ENCODE measurements around the gene TTN. TPM values are rescaled to one million over a fixed set of nuclear protein-coding genes. Genes with fewer than 3 reads are reported as not detected.

Gene TTN
- total RNA-seq, 1 donor from 2014 or later, result 0.50 TPM

DNA sequence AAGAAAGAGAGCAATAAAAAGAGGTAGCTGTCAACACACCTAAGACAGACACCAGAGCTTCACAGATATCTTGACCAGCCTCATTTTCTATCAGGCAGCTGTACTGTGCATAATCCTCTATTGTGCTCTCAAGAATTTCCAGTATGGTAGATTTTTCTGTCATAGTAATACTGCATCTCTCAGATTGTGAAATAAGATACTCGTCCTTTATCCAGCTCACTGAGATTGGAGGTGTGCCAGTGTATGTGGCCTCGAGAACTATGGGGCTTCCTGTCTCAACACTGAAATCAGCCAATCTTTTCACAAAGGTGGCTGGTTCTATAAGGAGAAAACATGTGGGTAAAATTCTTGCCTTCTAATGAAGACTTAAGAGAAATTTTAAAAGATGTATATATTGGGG, 88.9 kb downstream of the TTN start:
- DNase-seq (ENCODE audit: low read depth) (no peak), FAIRE-seq (no peak)
- TF ChIP-seq, protein P1, sequence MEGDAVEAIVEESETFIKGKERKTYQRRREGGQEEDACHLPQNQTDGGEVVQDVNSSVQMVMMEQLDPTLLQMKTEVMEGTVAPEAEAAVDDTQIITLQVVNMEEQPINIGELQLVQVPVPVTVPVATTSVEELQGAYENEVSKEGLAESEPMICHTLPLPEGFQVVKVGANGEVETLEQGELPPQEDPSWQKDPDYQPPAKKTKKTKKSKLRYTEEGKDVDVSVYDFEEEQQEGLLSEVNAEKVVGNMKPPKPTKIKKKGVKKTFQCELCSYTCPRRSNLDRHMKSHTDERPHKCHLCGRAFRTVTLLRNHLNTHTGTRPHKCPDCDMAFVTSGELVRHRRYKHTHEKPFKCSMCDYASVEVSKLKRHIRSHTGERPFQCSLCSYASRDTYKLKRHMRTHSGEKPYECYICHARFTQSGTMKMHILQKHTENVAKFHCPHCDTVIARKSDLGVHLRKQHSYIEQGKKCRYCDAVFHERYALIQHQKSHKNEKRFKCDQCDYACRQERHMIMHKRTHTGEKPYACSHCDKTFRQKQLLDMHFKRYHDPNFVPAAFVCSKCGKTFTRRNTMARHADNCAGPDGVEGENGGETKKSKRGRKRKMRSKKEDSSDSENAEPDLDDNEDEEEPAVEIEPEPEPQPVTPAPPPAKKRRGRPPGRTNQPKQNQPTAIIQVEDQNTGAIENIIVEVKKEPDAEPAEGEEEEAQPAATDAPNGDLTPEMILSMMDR (IDR thresholded peaks at IDR 0.05; ENCODE audit: insufficient read depth, low read depth, low read length), result no peak
- no peak for TF ChIP-seq EZH2 (IDR thresholded peaks at IDR 0.05; ENCODE audit: insufficient read depth, low read length)
- Histone ChIP-seq H2AFZ (ENCODE audit: low read depth, low read length) (no peak overlapping the region), H3K27ac (ENCODE audit: low read depth, low read length) (no peak overlapping the region), H3K4me1 (ENCODE audit: insufficient read depth, low read length) (no peaks in the 10 kb centered on the region), H3K79me2 (ENCODE audit: insufficient read depth, low read length) (no peaks in the 10 kb centered on the region), H3K9me3 (ENCODE audit: insufficient read depth, low read depth, low read length) (no peaks in the 10 kb centered on the region), H3K27me3 (ENCODE audit: insufficient read depth, low read length) (peaks cover 3% of the 10 kb centered on the region), H3K9ac (ENCODE audit: low read length) (no peak overlapping the region), H3K4me2 (ENCODE audit: low read length) (no peak overlapping the region), H3K4me3 (ENCODE audit: insufficient read depth, low read depth, low read length) (no peak overlapping the region), H4K20me1 (ENCODE audit: insufficient read depth, low read length) (no peaks in the 10 kb centered on the region), H3K36me3 (ENCODE audit: insufficient read depth, low read length) (no peaks in the 10 kb centered on the region)
- H3K9me3 Mint-ChIP-seq (ENCODE audit: unreplicated experiment), result no peaks in the 10 kb centered on the region
- no peaks in the 10 kb centered on the region for H3K36me3 Mint-ChIP-seq (ENCODE audit: low read depth, unreplicated experiment)
- no peaks in the 10 kb centered on the region for H3K4me1 Mint-ChIP-seq (ENCODE audit: low read depth, unreplicated experiment)
- H3K4me3 Mint-ChIP-seq (ENCODE audit: unreplicated experiment), result no peak overlapping the region
- no peak overlapping the region for H3K27ac Mint-ChIP-seq (ENCODE audit: unreplicated experiment)
- no peaks in the 10 kb centered on the region for H3K27me3 Mint-ChIP-seq (ENCODE audit: low read depth, unreplicated experiment)

DNA sequence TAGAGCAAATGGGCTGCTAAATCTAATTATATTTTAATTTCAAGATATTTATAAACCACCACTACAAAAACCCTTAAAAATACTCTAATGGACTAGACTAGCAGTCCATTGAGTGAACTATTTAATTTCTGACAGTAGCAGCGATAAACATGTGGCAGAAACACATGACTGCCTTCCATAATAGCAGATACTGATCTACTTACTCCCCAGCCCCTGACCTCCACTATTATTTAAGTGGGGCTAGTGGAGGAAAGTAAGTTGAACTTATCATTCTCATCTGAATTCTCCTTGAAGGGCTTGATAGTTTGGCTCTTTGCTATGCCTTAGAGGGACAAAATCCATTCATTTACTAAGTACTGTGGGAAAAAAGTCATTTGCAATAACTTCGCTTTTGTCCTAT, 90.8 kb downstream of the TTN start:
- Histone ChIP-seq H3K27me3 (ENCODE audit: insufficient read depth, low read length) (no peaks in the 10 kb centered on the region), H3K27ac (ENCODE audit: low read depth, low read length) (no peak overlapping the region), H3K4me2 (ENCODE audit: low read length) (no peak overlapping the region), H3K9me3 (ENCODE audit: insufficient read depth, low read depth, low read length) (no peaks in the 10 kb centered on the region), H3K4me1 (ENCODE audit: insufficient read depth, low read length) (no peaks in the 10 kb centered on the region), H3K9ac (ENCODE audit: low read length) (no peak overlapping the region), H3K36me3 (ENCODE audit: insufficient read depth, low read length) (no peaks in the 10 kb centered on the region), H3K4me3 (ENCODE audit: insufficient read depth, low read depth, low read length) (no peak overlapping the region), H3K79me2 (ENCODE audit: insufficient read depth, low read length) (no peaks in the 10 kb centered on the region), H4K20me1 (ENCODE audit: insufficient read depth, low read length) (no peaks in the 10 kb centered on the region), H2AFZ (ENCODE audit: low read depth, low read length) (no peak overlapping the region)
- H3K27me3 Mint-ChIP-seq (ENCODE audit: low read depth, unreplicated experiment), result no peaks in the 10 kb centered on the region
- FAIRE-seq (no peak), DNase-seq (ENCODE audit: low read depth) (no peak)
- H3K4me3 Mint-ChIP-seq (ENCODE audit: unreplicated experiment), result no peak overlapping the region
- H3K27ac Mint-ChIP-seq (ENCODE audit: unreplicated experiment), result no peak overlapping the region
- H3K36me3 Mint-ChIP-seq (ENCODE audit: low read depth, unreplicated experiment), result no peaks in the 10 kb centered on the region
- no peaks in the 10 kb centered on the region for H3K4me1 Mint-ChIP-seq (ENCODE audit: low read depth, unreplicated experiment)
- no peaks in the 10 kb centered on the region for H3K9me3 Mint-ChIP-seq (ENCODE audit: unreplicated experiment)
- TF ChIP-seq EZH2 (IDR thresholded peaks at IDR 0.05; ENCODE audit: insufficient read depth, low read length), result no peak
- TF ChIP-seq, protein P1 (IDR thresholded peaks at IDR 0.05; ENCODE audit: insufficient read depth, low read depth, low read length), result no peak

DNA sequence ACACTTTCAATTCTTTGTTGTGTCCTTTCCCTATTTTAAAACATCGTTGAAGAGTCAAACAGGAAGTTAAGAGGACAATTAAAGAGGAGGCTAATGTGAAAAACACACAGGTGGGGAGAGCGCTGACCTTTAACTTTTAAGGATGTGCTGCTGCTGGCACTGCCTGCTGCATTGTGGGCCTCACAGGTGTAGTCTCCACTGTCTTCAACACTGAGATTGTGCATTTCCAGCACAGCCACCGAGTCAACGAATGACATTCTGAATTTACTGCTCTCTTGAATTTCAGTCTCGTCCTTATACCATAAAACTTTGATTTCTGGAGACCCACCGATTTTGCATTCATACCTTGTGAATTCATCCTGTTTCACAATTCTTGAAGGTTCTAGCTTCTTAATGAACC, 91.9 kb downstream of the TTN start:
- no peak overlapping the region for H3K27ac ChIP-seq (ENCODE audit: low read depth, low read length)

More for the DNA sequence above, 91.9 kb downstream of the TTN start:
- no peak overlapping the region for H3K4me3 ChIP-seq (ENCODE audit: insufficient read depth, low read depth, low read length)
- H3K36me3 ChIP-seq (ENCODE audit: insufficient read depth, low read length), result no peaks in the 10 kb centered on the region
- Mint-ChIP-seq H3K27ac (ENCODE audit: unreplicated experiment) (no peak overlapping the region), H3K4me3 (ENCODE audit: unreplicated experiment) (no peak overlapping the region), H3K27me3 (ENCODE audit: low read depth, unreplicated experiment) (no peaks in the 10 kb centered on the region), H3K4me1 (ENCODE audit: low read depth, unreplicated experiment) (no peaks in the 10 kb centered on the region), H3K9me3 (ENCODE audit: unreplicated experiment) (no peaks in the 10 kb centered on the region), H3K36me3 (ENCODE audit: low read depth, unreplicated experiment) (no peaks in the 10 kb centered on the region)
- FAIRE-seq (no peak), DNase-seq (ENCODE audit: low read depth) (no peak)
- no peak for TF ChIP-seq EZH2 (IDR thresholded peaks at IDR 0.05; ENCODE audit: insufficient read depth, low read length)
- TF ChIP-seq, protein P1 (IDR thresholded peaks at IDR 0.05; ENCODE audit: insufficient read depth, low read depth, low read length), result no peak
- no peak overlapping the region for H3K4me2 ChIP-seq (ENCODE audit: low read length)
- no peaks in the 10 kb centered on the region for H3K4me1 ChIP-seq (ENCODE audit: insufficient read depth, low read length)
- H3K9me3 ChIP-seq (ENCODE audit: insufficient read depth, low read depth, low read length), result no peaks in the 10 kb centered on the region
- H4K20me1 ChIP-seq (ENCODE audit: insufficient read depth, low read length), result no peaks in the 10 kb centered on the region
- no peaks in the 10 kb centered on the region for H3K27me3 ChIP-seq (ENCODE audit: insufficient read depth, low read length)
- H2AFZ ChIP-seq (ENCODE audit: low read depth, low read length), result no peak overlapping the region
- no peak overlapping the region for H3K9ac ChIP-seq (ENCODE audit: low read length)
- H3K79me2 ChIP-seq (ENCODE audit: insufficient read depth, low read length), result no peaks in the 10 kb centered on the region
